Measurements from ENCODE around the gene MOB1A. TPM values are rescaled to one million over a fixed set of nuclear protein-coding genes. Genes with fewer than 3 reads are reported as not detected.

MOB1A gene
- total RNA-seq (2022; extraction: Qiagen RNA extraction): 66.2 to 90.4 TPM (median 80.3 TPM) in 5 replicates

DNA sequence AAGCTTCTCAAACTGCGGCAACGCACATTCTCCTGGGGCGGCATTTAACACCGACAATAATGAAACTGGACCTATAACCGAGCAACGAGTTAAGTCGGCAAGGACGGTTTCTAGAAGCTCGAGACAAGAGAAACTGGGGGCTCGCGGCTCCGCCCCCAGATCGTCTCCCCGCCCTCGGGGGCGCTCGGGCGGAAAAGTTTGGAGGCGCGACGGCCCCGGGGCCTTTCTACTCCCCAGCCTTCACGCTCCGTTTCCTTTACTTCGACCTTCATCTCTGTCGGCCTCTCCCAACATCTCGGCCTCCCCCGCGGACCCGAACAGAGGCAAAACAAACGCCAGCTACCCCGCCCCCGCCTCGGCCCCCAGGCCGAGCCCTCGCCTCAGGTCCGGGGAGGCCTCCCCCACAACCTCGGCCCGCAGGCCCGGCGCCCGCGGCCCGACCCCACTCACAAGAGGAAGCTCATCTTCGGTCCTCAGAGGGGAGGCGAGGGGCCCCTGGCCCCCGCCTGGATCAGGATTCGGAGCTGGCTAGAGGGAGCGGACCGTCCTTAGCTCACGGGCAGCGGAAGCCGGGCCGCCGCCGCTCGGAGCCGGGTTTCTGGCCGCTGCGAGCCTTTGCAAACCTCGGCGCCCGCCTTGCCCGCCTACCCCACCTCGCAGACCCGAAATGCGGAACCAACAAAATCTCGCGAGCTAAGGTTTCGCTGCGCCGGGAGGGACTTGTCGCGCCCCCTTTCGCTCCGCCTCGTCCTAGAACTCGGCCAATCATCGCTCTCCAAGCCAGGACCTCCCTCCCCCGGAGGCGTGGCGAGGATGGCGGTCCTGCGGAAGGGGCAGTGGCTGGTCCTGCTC is at the start of gene MOB1A:
Gene MOB1A (minus strand): TSS at position 669 of the 852 bp plus-strand sequence. CDS start 205 bp downstream, at position 464.

DNA sequence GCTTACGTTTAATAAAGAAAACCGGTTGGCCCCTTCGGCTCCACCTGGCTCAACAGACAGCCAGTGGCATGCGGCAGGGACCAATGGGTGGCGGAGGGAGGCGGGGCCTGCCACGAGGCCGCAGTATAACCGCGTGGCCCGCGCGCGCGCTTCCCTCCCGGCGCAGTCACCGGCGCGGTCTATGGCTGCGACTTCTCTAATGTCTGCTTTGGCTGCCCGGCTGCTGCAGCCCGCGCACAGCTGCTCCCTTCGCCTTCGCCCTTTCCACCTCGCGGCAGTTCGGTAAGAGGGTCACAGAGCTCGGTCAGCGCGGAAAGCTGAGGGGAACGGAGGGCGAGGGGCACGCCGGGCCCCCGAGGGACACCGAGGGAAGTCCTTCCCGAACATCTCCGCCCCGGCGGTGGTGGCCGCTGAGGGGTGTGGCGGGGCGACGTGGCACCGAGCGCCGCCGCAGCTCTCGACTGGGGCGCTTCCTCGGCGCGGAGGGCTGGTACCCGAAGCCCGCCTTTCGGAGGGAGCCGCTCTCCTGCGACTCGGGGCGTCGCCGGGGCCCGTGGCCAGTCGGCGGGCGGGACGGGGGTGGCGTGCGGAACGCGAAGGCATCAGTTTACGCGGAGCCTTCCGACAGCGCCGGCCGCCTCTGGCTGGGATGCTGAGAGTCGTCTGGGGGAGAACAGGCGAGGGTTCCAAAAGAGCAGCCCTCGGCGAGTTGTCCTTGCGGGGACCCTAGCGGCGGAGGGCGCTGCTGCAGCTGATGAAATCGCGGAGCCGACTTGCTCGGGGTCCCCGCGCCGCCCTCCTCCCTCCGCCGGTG is 20.0 kb upstream of the MOB1A start, which contains the start of gene MTHFD2:
Gene MTHFD2 (plus strand): TSS at position 155 of the 814 bp plus-strand sequence. CDS start 27 bp downstream, at position 182.

DNA sequence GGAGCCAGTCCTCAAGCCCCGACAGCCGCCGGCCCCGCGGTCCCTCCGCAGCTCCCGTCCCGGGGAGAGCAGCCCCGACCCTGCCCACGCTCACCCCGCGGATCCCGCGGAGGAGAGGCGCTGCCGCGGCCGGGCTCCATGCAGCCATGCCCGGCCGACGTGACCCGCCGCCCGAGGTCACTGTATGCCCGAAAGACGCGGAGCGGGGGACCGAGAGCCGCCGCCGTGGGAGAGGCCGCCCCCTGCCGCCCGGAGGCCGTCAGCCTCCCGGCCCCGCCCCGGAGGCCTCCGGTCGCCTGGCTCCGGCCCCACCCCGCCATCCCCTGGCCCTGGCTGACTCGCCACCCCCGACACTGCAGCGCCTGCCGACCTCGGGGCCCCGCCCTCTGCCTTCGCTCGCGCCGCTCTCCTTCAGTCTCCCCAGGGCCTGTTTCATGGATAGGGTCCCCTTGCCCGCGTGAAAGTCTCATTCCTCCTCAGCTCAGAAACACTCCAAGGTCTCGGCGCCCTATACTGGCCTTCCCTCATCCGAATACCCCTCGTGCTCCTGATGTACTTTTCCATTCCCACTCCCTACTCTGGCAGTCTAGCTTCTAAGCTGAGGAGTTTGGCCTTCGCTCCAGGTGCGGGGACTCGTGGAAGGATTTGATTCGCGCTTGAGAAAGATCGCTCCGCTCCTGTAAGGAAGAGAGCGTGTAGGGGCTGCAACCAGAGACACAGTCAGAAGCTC is 30.8 kb downstream of the MOB1A start, which contains the start of gene BOLA3:
Gene BOLA3 (minus strand): TSS at position 186 of the 730 bp plus-strand sequence. CDS start 38 bp downstream, at position 148.

Other genes with a start within 250 kb of the MOB1A start
- 6.7 to 9.3 TPM (median 9.0 TPM) in 5 replicates for gene TET3, start 194.0 kb downstream of the MOB1A start, total RNA-seq (2022; extraction: Qiagen RNA extraction)
- gene BOLA3, start 31.0 kb downstream of the MOB1A start, total RNA-seq (2022; extraction: Qiagen RNA extraction): 120 to 163 TPM (median 136 TPM) in 5 replicates
- 136 to 148 TPM (median 145 TPM) in 5 replicates for gene MTHFD2, start 19.7 kb upstream of the MOB1A start, total RNA-seq (2022; extraction: Qiagen RNA extraction)
- gene SLC4A5, start 164.5 kb upstream of the MOB1A start, total RNA-seq (2022; extraction: Qiagen RNA extraction): 0.07 to 0.41 TPM (median 0.36 TPM) in 5 replicates
- 112 to 150 TPM (median 144 TPM) in 5 replicates for gene DCTN1, start 201.4 kb upstream of the MOB1A start, total RNA-seq (2022; extraction: Qiagen RNA extraction)
- gene C2orf81, start 242.7 kb upstream of the MOB1A start, total RNA-seq (2022; extraction: Qiagen RNA extraction): 2.4 to 3.7 TPM (median 2.6 TPM) in 5 replicates
- gene WDR54, start 242.9 kb upstream of the MOB1A start, total RNA-seq (2022; extraction: Qiagen RNA extraction): 76.9 to 89.4 TPM (median 88.0 TPM) in 5 replicates

All from A549 treated with Mapracorat at 1 μM for 4 hours (cell line).